ENCODE results near the gene C6orf47. TPM values are rescaled to one million over a fixed set of nuclear protein-coding genes. Genes with fewer than 3 reads are reported as not detected.

The C6orf47 gene
- total and polyA plus RNA-seq, 2 of the 13 experiments (the other 11 are each of a cell fraction or from before 2014, with no cell fraction given): 1.7 to 18.1 TPM

GRCh38 chr6:31677955-31678354 is 17.4 kb upstream of the C6orf47 start (continued):
- TF ChIP-seq NR3C1 (CRISPR knock-in tag; IDR thresholded peaks at IDR 0.05) (no peak), HHEX (CRISPR knock-in tag; IDR thresholded peaks at IDR 0.05) (no peak), RORA (CRISPR knock-in tag; IDR thresholded peaks at IDR 0.05) (no peak), KMT2A (CRISPR knock-in tag; IDR thresholded peaks at IDR 0.05) (no peak)

- no peaks in the 10 kb centered on the region for H3K9me3 ChIP-seq (ENCODE audit: low read length)
- DNase-seq (ENCODE audit: low spot score) (no peak), ATAC-seq (no peak), FAIRE-seq (no peak)
- intact Hi-C loops (cut with micrococcal nuclease; ENCODE audit: unreplicated experiment): no loop called here
- in situ Hi-C loops (cut with HindIII; ENCODE audit: extremely low pct_ligation_motif_present, low pct_unique_long_range_greater_than_20kb): no loop called here
- no peak overlapping the region for H3K27ac ChIP-seq (ENCODE audit: extremely low read length, insufficient read depth, low read length)
- H3K4me2 ChIP-seq (ENCODE audit: low read depth, low read length): no peak overlapping the region
- no peak overlapping the region for H3K4me3 ChIP-seq (replicated peaks in 1 of 3; ENCODE audit: insufficient read depth in 1 of 3, low read depth in 2 of 3, low read length in 3 of 3)
- peaks cover 6 to 9% of the 10 kb centered on the region in 2 experiments; a peak in 4 of 5 replicates for H3K36me3 ChIP-seq (replicated peaks in 1 of 2; ENCODE audit: control insufficient read depth in 1 of 2, insufficient read depth in 2 of 2, low read length in 2 of 2)
- no peaks in the 10 kb centered on the region for H3K79me2 ChIP-seq (ENCODE audit: insufficient read depth, low read length)
- WGBS (ENCODE audit: low lambda C conversion rate): 51% methylated on average over 6 of the region's 6 CpGs
- no peaks in the 10 kb centered on the region for H3K27me3 ChIP-seq (ENCODE audit: control insufficient read depth in 1 of 2, insufficient read depth in 2 of 2, low read length in 2 of 2)
- no peaks in the 10 kb centered on the region for H4K20me1 ChIP-seq (ENCODE audit: insufficient read depth, low read length)
- BruUV-seq (replicated peaks): no TSS peak
- no peak overlapping the region for H2AFZ ChIP-seq (ENCODE audit: low read length)
- H3K9ac ChIP-seq (ENCODE audit: insufficient read depth, low read depth, low read length): no peak overlapping the region
- ChIA-PET POLR2A (no interaction called here), CTCF (ENCODE audit: low intra/inter-chr PET ratio, low total read pairs) (no interaction called here)
- H3K4me1 ChIP-seq (ENCODE audit: insufficient read depth, low read length): peaks cover 11% of the 10 kb centered on the region
- peak; percentile 85 for TF ChIP-seq CREB1 (IDR thresholded peaks at IDR 0.05)
- TF ChIP-seq CREB1 (CRISPR knock-in tag; IDR thresholded peaks at IDR 0.05): no peak
- no peak for TF ChIP-seq ZBTB14 (CRISPR knock-in tag; IDR thresholded peaks at IDR 0.05)
- peak; percentile 67 for TF ChIP-seq ATF7 (IDR thresholded peaks at IDR 0.05)
- TF ChIP-seq ATF7 (CRISPR knock-in tag; IDR thresholded peaks at IDR 0.05): no peak
Observed at GRCh38 chr6:31676904-31677303, 16.3 kb upstream of the C6orf47 start.

All from HepG2 (cell line).